Breast epithelium (tissue), 3 donors: ENCODE data around the gene SELENOS.

Experiments used
- POLR2A ChIP-seq: fragments of 450-650 bp; IDR thresholded peaks from one replicate; pipeline ENCODE4 v1.6.1; 2016; ENCODE audit warnings: antibody characterized with exemption, mild to moderate bottlenecking, moderate library complexity
- POLR2AphosphoS5 ChIP-seq, 3 donors: sonication (generic); formaldehyde crosslinking; IDR thresholded peaks; one replicate each; pipeline ENCODE4 v1.6.1; 2017; ENCODE audit warnings: antibody characterized with exemption in 3 of 3
- TF ChIP-seq, protein P1 (sequence below), 3 donors: fragments of 450-650 bp; IDR thresholded peaks; one replicate each; pipeline ENCODE4 v1.5.1; 2016 to 2017; ENCODE audit warnings: antibody characterized with exemption in 3 of 3, mild to moderate bottlenecking in 3 of 3, moderate library complexity in 3 of 3

DNA sequence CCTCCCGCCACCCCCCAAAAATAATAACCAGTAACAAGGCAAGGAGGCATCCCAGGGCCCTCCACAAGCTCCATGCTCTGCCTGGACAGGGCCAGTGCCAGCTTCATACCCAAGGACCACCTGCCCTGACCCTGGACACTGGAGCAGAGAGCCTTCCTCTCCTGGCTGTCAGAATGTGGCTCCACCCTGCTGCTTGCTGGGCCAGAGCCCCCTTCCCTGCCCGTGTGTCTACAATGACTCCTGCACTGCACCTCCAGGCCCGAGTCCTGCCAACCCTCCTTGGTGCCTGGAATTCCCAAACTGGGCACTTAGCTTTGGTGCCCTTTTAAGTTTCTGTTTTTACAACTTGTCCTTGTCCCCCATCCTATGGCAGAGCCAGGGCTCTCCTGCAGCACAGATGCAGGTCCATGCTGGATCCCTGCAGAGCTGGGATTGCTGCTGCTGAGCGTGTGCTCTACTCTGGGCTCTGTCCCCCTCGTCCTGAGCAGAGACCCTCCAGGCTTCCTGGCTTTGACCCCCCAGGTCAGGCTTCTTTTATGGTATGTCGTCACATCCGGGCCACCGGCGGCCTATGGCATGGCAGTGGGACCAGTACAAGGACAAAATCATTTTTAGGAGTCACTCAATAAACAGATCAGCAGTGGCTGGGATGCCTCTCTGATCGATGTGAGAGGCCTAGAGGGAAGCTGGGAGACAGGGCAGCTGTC lies 29.2 kb upstream of the SELENOS start:
- TF ChIP-seq, protein P1, sequence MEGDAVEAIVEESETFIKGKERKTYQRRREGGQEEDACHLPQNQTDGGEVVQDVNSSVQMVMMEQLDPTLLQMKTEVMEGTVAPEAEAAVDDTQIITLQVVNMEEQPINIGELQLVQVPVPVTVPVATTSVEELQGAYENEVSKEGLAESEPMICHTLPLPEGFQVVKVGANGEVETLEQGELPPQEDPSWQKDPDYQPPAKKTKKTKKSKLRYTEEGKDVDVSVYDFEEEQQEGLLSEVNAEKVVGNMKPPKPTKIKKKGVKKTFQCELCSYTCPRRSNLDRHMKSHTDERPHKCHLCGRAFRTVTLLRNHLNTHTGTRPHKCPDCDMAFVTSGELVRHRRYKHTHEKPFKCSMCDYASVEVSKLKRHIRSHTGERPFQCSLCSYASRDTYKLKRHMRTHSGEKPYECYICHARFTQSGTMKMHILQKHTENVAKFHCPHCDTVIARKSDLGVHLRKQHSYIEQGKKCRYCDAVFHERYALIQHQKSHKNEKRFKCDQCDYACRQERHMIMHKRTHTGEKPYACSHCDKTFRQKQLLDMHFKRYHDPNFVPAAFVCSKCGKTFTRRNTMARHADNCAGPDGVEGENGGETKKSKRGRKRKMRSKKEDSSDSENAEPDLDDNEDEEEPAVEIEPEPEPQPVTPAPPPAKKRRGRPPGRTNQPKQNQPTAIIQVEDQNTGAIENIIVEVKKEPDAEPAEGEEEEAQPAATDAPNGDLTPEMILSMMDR (IDR thresholded peaks at IDR 0.05): no peak
- TF ChIP-seq POLR2AphosphoS5 (IDR thresholded peaks at IDR 0.05): no peak
- no peak for TF ChIP-seq POLR2A
